Right atrium auricular region (tissue), 2 donors: Measurements from ENCODE around the gene RSPH9. TPM values are rescaled to one million over a fixed set of nuclear protein-coding genes. Genes with fewer than 3 reads are reported as not detected.

Source experiments
- DNase-seq: peaks from one replicate; pipeline ENCODE4 v3.0.0-alpha.2; 2019; ENCODE audit warnings: low spot score
- H3K27ac ChIP-seq, 2 donors: fragments of 200-600 bp; sonication (generic); 1 replicate in 1 of 2; 2 replicates in 1 of 2; pipeline ENCODE4 v1.5.1; 2016 to 2019
- H3K27me3 ChIP-seq, 2 donors: fragments of 200-600 bp; sonication (generic); one replicate each; pipeline versions ENCODE4 v1.5.1 to v1.6.0; 2017 to 2019
- H3K36me3 ChIP-seq: fragments of 200-600 bp; sonication (generic); one replicate; pipeline ENCODE4 v1.5.1; 2016
- H3K4me1 ChIP-seq, 2 donors: fragments of 200-600 bp; sonication (generic); one replicate each; pipeline versions ENCODE4 v1.5.1 to v1.6.0; 2017 to 2019
- H3K4me3 ChIP-seq, 2 donors: fragments of 200-600 bp; sonication (generic); 1 replicate in 1 of 2; 2 replicates in 1 of 2; pipeline ENCODE4 v1.5.1; 2017 to 2019; ENCODE audit warnings: mild to moderate bottlenecking in 1 of 2, moderate library complexity in 1 of 2
- H3K9me3 ChIP-seq, 2 donors: fragments of 200-600 bp; sonication (generic); one replicate each; pipeline ENCODE4 v1.5.1; 2019
- total RNA-seq, 2 donors: library from RNA; depleted of rRNA; stranded (reverse); fragments of >200 nt; gene quantifications; one replicate each; pipeline ENCODE4 v1.1.0, GENCODE V29; 2016
- TF ChIP-seq, protein P1 (sequence below), 2 donors: fragments of 200-600 bp; sonication (generic); IDR thresholded peaks; one replicate each; pipeline ENCODE4 v1.5.1; 2019; ENCODE audit warnings: antibody characterized with exemption in 2 of 2

RSPH9 gene, protein sequence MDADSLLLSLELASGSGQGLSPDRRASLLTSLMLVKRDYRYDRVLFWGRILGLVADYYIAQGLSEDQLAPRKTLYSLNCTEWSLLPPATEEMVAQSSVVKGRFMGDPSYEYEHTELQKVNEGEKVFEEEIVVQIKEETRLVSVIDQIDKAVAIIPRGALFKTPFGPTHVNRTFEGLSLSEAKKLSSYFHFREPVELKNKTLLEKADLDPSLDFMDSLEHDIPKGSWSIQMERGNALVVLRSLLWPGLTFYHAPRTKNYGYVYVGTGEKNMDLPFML
- total RNA-seq = under 1 TPM in 1 of 2 donors, not detected in 1; 0.12 TPM

DNA sequence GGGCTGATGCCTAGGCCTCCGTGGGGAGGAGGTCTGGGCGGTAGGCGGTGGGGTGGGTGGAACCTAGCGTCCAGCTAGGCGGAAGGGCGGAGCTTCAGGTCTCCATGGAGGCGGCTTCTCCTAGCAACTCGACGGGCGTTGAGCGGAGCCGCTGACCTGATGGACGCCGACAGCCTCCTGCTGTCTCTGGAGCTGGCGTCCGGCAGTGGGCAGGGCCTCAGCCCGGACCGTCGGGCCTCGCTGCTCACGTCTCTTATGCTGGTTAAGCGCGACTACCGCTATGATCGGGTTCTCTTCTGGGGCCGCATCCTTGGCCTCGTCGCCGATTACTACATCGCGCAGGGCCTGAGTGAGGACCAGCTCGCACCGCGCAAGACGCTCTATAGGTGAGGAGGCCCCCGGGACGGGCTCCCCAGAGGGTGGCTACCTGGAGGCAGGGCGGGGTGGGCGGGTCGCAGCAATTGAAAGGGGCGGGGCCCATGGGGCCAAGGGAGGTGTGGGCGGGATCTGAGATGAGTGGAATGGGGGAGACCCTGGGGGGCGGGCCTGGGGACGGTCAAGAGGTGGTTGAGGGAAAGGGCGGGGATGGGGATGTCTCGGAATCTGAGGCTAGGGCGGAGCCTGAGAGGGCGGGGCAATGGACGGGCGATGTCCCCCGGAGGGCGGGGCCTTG lies at the start of gene RSPH9:
Gene RSPH9 (plus strand): TSS at position 97 of the 673 bp plus-strand sequence. CDS start 63 bp downstream, at position 160.
- Histone ChIP-seq H3K27ac (peak within 1 kb of the TSS; percentile 12 to 29), H3K27me3 (no peaks in the 10 kb centered on the region), H3K9me3 (no peaks in the 10 kb centered on the region), H3K4me1 (peaks cover 0 to 17% of the 10 kb centered on the region in 2 donors), H3K4me3 (peak within 1 kb of the TSS; percentile 46 to 63), H3K36me3 (peaks cover 24% of the 10 kb centered on the region)
- TF ChIP-seq, protein P1, sequence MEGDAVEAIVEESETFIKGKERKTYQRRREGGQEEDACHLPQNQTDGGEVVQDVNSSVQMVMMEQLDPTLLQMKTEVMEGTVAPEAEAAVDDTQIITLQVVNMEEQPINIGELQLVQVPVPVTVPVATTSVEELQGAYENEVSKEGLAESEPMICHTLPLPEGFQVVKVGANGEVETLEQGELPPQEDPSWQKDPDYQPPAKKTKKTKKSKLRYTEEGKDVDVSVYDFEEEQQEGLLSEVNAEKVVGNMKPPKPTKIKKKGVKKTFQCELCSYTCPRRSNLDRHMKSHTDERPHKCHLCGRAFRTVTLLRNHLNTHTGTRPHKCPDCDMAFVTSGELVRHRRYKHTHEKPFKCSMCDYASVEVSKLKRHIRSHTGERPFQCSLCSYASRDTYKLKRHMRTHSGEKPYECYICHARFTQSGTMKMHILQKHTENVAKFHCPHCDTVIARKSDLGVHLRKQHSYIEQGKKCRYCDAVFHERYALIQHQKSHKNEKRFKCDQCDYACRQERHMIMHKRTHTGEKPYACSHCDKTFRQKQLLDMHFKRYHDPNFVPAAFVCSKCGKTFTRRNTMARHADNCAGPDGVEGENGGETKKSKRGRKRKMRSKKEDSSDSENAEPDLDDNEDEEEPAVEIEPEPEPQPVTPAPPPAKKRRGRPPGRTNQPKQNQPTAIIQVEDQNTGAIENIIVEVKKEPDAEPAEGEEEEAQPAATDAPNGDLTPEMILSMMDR (IDR thresholded peaks at IDR 0.05) = no peak
- DNase-seq = no peak

DNA sequence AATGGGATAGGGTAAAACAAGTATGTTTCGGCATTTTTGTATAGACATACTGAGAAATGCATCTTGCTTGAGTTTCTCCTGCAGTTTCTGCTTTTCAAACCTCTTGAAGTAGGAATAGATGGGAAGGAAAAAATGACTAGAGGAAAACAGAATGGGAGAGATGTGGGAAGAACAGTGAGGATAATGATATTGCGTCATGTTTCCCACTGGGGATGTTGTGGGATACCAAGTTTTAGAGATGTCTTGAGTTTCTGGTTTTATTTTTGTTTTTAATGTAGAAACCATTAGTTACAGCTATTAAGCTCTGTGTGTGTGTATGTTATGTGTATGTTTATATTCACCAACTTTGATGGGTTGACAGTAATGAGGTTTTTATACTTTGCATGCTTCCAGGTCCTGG lies 44.2 kb upstream of the RSPH9 start:
- Histone ChIP-seq H3K9me3 (no peaks in the 10 kb centered on the region), H3K27ac (no peak overlapping the region), H3K4me3 (no peak overlapping the region), H3K4me1 (no peaks in the 10 kb centered on the region), H3K27me3 (no peaks in the 10 kb centered on the region), H3K36me3 (peaks cover 22% of the 10 kb centered on the region)
- TF ChIP-seq, protein P1 (IDR thresholded peaks at IDR 0.05) = no peak
- DNase-seq = no peak

DNA sequence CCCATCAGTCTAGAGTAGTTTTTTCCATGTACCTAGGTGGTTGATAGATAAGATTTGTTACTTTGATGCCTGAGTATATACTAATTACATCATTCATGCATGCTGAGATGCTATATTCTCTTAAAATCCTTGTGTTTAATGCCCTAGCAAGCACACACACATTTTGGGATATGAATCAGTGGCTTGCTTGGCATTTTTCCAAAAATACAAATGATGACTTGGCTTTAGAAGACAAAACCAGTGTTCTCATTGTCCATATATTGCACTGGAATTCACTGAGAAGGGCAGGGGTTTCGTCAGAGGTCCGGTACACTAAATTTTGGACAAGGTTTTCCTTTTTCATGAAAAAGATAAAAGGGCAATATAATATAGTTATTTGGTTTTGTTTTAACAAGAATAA lies 40.7 kb upstream of the RSPH9 start:
- TF ChIP-seq, protein P1 (IDR thresholded peaks at IDR 0.05) = no peak
- no peak overlapping the region for H3K4me3 ChIP-seq
- no peak for DNase-seq
- no peaks in the 10 kb centered on the region for H3K9me3 ChIP-seq
- H3K27ac ChIP-seq = no peak overlapping the region
- H3K27me3 ChIP-seq = no peaks in the 10 kb centered on the region
- H3K4me1 ChIP-seq = no peaks in the 10 kb centered on the region
- H3K36me3 ChIP-seq = peaks cover 17% of the 10 kb centered on the region

DNA sequence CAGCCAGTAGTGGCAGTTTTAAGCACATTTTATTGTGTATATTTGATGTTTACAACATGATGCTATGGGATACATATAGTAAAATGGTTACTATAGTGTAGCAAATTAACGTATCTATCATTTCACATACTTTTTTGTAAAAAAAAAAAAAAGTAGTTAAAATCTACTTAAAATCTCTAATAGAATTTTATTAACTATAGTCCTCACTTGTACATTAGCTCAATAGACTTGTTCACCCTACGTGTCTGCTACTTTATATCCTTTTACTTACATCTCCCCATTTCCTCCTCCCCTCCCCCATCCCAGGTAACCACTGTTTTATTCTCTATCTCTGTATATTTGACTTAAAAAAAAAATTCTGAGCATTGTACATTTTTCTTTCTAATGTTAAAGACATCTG lies 38.8 kb upstream of the RSPH9 start:
- TF ChIP-seq, protein P1 (IDR thresholded peaks at IDR 0.05) = no peak
- no peak for DNase-seq
- no peak overlapping the region for H3K4me3 ChIP-seq
- H3K27ac ChIP-seq = no peak overlapping the region
- H3K36me3 ChIP-seq = peaks cover 25% of the 10 kb centered on the region
- H3K27me3 ChIP-seq = no peaks in the 10 kb centered on the region
- no peaks in the 10 kb centered on the region for H3K4me1 ChIP-seq
- H3K9me3 ChIP-seq = no peaks in the 10 kb centered on the region

DNA sequence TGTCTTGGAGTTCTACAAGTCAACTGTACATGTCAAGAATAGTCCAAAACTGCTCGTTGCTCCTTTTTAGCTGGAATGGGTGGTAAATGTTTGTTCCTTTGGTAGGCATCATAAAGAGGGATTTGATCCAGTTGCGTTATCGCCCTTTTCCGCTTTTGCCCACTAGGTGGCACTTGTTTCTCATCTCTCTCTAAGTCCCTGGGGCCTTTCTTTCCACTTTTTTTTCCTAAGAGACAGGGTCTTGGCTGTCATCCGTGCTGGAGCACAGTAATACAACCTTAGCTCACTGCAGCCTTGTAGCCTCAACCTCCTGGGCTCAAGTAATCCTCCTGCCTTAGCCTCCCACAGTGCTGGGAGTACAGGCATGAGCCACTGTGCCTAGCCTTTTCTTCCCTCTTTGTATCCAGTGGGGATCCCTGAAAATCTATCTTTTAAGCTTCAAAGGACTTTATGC lies 36.5 kb upstream of the RSPH9 start:
- Histone ChIP-seq H3K4me3 (no peak overlapping the region), H3K9me3 (no peaks in the 10 kb centered on the region), H3K36me3 (peaks cover 16% of the 10 kb centered on the region), H3K27me3 (no peaks in the 10 kb centered on the region), H3K27ac (no peak overlapping the region), H3K4me1 (no peaks in the 10 kb centered on the region)
- TF ChIP-seq, protein P1 (IDR thresholded peaks at IDR 0.05) = peak; percentile 82 to 83
- DNase-seq = peak; percentile 73
